ENCODE results near the gene CPLX3. TPM values are rescaled to one million over a fixed set of nuclear protein-coding genes. Genes with fewer than 3 reads are reported as not detected.

The CPLX3 gene
- total RNA-seq, 1 donor: not detected

DNA sequence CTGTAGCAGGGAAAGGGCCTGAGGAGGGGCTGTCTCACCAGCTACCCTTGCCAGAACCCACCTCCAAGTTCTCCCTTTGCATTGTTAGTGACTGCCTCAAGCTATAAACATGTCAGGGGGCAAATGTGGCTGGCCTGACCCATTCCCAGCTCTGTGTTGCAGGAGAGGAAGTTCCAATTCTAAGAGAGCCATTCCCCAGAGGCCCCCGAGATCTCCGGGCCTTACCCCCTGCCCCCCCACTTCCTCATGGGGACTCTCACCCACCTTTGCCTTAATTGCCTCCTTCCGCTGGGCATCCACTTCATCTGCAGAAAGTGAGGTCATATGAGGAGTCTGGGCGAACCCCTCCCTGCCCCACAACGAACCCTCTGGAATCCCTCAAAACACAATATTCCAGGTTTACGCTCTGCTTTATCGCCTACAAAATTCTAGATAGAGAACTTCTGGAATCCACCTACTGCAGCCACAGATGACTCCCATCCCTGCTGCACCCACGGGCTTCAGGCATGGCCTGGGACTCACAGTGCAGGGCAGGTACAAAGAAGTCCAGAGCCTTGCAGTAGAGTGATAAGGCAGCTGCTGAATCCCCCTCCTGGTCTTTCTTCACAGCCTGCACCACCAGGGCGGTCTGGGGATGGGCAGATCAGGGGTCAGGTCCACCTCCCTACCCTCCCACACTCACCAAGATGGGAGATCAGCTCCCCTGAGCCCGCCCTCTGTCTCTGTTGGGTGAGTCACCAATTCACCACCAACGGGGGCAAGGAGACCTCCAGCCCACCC lies 12.5 kb downstream of the CPLX3 start:
- no peak for DNase-seq (ENCODE audit: low read depth)
- no peak overlapping the region for H3K4me3 ChIP-seq (ENCODE audit: low read depth, low read length)
- TF ChIP-seq, protein P1, sequence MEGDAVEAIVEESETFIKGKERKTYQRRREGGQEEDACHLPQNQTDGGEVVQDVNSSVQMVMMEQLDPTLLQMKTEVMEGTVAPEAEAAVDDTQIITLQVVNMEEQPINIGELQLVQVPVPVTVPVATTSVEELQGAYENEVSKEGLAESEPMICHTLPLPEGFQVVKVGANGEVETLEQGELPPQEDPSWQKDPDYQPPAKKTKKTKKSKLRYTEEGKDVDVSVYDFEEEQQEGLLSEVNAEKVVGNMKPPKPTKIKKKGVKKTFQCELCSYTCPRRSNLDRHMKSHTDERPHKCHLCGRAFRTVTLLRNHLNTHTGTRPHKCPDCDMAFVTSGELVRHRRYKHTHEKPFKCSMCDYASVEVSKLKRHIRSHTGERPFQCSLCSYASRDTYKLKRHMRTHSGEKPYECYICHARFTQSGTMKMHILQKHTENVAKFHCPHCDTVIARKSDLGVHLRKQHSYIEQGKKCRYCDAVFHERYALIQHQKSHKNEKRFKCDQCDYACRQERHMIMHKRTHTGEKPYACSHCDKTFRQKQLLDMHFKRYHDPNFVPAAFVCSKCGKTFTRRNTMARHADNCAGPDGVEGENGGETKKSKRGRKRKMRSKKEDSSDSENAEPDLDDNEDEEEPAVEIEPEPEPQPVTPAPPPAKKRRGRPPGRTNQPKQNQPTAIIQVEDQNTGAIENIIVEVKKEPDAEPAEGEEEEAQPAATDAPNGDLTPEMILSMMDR (IDR thresholded peaks at IDR 0.05; ENCODE audit: insufficient read depth, low read length): no peak

DNA sequence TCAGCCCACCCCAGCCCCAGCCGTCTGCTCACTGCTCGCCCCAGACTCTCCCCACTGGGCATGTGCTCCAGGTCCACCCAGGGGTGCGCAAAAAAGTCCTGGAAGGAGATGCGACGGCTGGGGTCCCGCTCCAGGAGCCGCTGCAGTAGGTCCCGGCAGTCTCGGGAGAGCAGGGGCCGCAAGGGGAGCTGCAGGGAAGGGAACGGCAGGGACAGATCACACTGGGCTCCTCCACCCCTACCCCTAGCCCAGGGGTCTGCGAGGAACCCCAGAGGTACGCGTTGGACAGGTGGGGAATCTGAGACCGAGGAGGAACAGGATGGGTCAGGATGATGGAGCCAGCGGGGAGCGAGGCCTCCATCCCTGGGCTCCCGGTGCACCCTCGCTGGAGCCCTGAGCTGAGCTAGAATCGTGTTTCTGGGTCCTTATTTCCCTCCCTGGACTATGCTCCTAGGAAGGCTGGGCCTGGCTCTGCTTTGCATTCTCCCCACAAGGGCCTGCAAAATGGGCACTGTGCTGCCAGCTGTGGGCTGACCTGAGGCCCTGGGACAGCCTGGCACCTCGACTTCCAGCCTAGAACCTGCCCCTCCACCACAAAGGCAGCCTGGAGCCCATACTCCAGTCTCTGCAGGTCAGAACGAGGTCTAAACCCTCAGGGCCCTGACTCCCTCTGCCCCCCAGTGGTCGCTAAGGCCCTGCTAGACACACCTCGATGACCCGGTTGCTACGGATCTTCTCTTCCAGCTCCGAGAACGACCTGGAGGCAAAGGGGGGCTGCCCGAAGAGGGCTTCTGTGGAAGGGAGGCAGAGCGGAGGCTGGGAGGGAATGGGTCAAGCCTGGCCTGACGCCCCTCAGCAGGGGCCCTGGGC lies 13.3 kb downstream of the CPLX3 start:
- no peak for DNase-seq (ENCODE audit: low read depth)
- TF ChIP-seq, protein P1 (IDR thresholded peaks at IDR 0.05; ENCODE audit: insufficient read depth, low read length): no peak
- no peak overlapping the region for H3K4me3 ChIP-seq (ENCODE audit: low read depth, low read length)

DNA sequence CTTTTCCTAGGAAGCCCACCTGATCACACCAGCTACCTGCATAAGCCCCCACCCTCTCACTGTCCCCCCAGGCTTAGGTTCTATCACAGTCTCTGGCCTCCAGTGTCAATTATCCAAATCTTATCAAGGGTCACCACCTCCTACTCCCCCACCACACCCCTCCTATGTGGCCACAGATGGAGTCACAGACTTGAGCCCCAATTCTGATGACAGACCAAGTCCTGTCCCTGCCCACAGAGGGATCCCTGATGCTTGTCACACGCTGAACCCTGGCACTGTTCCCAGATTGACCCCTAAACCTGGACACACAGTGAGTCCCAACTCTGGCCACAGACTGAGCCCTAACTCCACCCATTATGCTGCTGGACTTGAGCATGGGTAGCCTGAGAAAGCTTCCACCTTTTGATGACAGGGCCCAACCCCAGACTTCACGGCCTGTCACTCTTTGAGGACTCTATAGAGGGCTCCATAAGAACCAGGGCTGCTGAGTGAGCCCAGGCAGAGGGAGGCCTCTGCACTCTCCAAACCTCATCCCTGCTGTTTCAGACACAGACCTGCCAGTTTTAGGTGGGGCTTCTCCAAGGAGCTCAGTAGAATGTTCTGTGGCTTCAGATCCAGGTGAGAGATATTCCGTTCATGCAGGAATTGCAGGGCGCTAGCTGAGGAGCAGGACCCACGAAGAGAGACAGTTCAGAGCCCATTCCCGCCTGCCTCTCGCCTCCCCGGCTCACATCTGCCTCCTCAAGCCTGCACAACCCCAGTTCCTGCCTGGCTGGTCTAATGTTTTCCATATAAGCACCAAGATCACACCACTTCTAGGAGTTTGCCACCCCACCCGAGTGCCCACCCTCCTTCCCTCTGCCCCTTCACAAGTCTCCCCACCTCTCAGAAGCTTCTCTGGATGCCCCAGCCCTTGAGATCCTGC lies 14.7 kb downstream of the CPLX3 start:
- DNase-seq (ENCODE audit: low read depth): no peak
- TF ChIP-seq, protein P1 (IDR thresholded peaks at IDR 0.05; ENCODE audit: insufficient read depth, low read length): no peak
- H3K4me3 ChIP-seq (ENCODE audit: low read depth, low read length): no peak overlapping the region

DNA sequence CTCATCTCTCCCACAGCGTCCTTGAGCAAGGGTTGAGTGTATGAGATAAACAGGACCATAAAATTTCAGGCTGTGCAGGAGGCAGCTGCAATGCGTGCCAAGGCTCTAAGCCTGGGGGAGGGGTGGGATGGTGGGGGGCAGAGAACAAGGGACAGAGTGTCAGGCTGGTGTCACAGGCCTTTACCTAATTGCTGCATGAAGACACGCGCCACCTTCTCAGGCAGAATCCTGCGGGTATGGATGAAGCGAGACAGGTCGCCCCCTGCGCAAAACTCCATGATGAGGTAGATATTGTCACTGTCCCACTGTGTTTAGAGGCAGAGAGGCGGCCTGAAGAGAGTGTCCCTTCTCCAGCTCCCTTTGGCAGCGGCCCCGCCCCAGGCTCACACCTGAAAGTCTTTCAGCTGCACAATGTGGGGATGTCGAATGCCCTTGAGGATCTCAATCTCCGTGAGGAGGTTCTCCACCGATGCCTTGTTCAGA lies 15.5 kb downstream of the CPLX3 start:
- no peak for DNase-seq (ENCODE audit: low read depth)
- TF ChIP-seq, protein P1 (IDR thresholded peaks at IDR 0.05; ENCODE audit: insufficient read depth, low read length): no peak
- peak overlapping the region; percentile 76 for H3K4me3 ChIP-seq (ENCODE audit: low read depth, low read length)

DNA sequence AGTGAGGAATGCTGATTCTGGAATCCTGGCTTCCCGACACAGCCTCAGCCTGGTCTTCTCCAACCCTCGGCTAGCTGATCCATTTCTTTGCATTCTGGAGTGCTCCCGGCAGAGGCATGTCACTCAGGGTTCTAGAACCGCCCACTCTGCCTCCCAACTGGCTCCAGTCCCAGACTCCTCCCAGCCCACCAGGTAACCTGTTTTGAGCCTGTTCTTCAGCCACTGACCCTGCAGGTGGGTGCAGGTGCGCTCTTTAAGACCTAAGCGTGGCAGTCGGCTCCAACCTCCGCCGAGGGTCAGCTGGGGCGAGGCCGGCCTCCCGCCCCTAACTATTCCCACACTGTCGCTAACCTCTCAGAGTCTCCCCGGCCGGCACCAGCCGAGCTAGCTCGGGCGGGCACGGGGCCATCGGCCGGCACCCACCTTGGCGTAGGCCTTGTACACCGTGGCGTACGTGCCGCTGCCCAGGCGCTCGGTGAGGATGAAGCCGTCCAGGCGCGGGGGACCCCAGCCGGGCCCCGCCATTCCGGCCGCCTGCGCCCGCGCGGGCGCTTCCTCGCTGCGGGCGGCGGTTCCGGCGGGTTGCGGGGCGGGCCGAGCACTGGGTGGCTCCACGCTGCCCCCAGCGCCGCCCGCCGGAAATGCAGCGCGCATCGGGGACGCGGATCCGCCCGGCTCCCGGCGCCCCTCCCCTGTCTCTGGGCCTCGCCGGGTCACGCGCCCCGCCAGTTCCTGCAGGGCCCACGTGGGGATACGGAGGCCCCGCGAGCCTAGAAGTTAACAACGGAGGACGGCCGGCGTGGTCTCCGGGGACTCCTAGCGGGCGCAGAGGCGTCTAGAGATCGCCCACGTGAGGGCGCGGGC lies 16.4 kb downstream of the CPLX3 start, which contains the start of gene ULK3:
TSS of gene ULK3 (minus strand) at position 576 of the 864 bp plus-strand sequence. CDS start at position 525, 51 bp downstream.
- peak within 1 kb of the TSS; percentile 76 for H3K4me3 ChIP-seq (ENCODE audit: low read depth, low read length)
- DNase-seq (ENCODE audit: low read depth): peak; percentile 76
- TF ChIP-seq, protein P1 (IDR thresholded peaks at IDR 0.05; ENCODE audit: insufficient read depth, low read length): peak; percentile 54
